HG02678 (cell line): ENCODE measurements around the gene MYPOP.
"Not testable (repeated sequence)": the region's sequence is repeated elsewhere in the genome, so short reads cannot be mapped to it uniquely, and the experiment has no call there.

Experiments used
- ATAC-seq: cut with Tn5 transposase; IDR thresholded peaks from one replicate; pipeline ENCODE4 v1.9.1; 2021; ENCODE audit warnings: mild to moderate bottlenecking, moderate library complexity; ENCODE audit not compliant: unreplicated experiment

MYPOP gene

DNA sequence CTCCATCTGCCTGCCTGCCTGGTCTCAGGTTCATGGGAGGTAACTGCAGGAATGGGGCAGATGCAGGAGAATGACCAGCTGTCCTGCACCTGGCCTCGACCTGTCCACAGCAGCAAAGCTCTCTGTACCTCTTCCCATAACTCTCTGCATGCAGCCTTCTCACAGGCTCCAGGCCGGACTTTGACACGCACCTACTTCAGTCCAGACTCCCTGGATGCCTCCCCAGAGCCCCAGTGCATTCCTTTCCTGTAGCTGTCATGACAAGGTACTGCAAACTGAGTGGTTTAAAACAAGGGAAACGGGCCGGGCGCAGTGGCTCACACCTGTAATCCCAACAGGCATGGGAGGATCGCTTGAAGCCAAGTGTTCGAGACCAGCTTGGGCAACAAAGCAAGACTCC is 8.9 kb upstream of the MYPOP start:
- no peak for ATAC-seq

DNA sequence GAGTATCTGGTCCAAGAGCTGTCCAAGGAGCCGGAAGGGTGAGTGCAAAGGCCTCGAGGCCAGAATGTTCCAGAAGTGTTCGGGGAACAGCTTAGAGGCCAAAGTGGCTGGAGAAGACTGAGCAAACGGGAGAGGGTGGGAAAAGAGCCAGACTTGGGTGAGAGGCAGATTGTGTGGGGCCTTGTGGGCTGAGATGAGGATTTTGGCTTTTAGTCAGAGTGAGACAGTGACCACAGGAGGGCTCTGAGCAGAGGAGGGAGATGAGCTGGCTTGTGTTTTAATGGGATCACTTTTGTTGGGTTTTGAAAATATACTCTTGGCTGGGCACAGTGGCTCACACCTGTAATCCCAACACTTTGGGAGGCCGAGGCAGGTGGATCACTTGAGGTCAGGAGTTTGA is 6.5 kb upstream of the MYPOP start:
- no peak for ATAC-seq

DNA sequence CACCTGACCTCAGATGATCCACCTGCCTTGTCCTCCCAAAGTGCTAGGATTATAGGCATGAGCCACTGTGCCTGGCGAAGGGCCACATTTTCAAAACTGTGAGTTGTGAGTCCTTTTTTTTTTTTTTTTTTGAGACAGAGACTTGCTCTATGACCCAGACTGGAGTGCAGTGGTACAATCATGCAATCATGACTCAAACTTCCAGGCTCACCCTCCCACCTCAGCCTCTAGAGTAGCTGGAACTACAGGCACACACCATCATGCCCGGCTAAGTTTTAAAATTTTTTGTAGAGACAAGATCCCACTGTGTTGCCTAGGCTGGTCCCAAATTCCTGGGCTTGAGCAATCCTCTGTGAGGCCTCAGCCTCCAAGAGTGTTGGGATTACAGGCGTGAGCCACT is 3.8 kb upstream of the MYPOP start:
- no peak for ATAC-seq

- ATAC-seq = no peak
These were observed 2.6 kb upstream of the MYPOP start for GRCh38 chr19:45905011-45905410.

DNA sequence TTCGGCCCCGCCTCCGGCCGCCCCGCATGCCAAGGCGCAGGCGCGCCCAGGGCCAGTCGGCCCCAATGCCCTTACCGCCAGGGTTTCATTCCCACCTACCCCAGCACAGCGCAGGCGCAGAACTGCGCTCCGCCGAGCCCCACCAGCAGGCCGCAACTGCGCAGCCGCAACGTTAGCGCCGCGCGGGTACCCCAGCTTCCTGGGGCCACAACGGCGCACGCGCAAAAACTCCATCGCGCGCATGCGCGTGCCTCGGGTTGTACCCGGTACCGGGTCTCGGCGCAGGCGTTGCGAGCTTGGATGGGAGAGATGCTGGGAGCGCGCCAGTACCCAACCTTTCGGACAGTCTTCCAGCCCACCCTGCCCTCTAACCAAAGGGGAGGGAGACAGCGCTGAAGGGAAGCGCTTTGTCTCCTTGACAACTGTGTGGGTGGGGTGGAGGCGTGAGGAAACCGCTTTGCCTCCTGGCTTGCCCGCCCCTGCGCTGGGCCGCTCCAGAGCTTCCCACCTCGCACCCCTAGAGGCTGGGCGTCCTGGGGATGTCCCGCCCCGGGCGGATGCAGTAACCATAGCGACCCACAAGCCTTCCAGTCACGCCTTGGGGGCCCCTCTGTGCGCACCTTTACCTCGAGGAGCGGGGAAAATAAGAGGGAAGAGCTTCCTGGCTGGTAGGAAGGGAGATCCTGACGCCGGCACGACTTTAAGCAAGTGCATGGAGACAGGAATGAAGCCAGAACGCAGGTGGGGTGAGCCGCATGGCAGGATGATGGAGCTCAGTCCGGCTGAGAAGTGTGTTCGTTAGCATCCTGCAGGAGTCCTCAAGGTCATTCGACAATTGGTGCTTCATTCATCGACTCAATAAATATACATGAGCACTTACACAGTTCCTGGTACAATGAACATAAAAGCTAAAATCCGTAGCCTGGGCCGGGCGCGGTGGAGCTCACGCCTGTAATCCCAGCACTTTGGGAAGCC is 525 bp upstream of the MYPOP start:
- peak; percentile 90 for ATAC-seq

DNA sequence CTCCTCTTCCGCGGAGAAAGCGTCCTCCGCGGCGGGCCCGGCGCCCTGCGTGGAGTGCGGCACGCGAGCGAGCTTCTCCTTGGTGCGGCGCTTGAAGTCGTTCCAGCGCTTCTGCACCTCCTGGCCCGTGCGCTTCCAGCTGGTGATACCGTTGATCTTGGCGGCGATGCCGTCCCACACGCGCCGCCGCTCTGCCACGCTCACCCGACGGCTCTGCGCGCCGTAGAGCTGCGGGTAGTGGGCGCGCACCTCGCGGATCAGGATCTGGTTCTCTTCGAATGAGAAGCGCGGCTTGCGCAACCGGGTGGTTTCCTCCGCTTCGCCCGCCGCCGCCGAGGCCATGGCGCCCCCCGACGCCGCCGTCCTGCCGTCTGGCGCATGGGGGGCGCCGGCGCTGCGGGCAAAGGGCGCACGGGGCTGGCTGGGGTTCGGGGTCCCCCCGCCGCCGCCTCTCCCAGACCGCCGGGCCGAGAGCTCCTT is 941 bp downstream of the MYPOP start:
- ATAC-seq = no peak

- no peak for ATAC-seq
These were observed 1.5 kb downstream of the MYPOP start for GRCh38 chr19:45900738-45901431.

GRCh38 chr19:45899919-45900589 is 2.4 kb downstream of the MYPOP start:
- no peak for ATAC-seq

DNA sequence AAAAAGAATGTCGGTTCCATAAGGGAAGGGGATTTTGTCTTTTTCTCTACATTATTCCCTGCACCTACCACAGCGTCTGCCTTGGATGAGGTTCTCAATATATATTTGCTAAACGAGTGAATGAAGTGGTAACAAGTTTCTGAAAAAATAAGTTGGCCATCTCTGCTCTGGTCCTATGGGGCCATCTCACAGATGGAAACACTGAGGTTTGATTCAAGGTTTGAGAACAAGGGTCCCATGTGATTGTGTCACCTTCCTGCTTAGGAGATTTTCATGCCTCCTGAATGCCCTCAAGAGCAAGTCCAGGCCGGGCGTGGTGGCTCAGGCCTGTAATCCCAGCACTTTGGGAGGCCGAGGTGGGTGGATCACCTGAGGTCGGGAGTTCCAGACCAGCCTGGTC is 3.2 kb downstream of the MYPOP start:
- no peak for ATAC-seq

DNA sequence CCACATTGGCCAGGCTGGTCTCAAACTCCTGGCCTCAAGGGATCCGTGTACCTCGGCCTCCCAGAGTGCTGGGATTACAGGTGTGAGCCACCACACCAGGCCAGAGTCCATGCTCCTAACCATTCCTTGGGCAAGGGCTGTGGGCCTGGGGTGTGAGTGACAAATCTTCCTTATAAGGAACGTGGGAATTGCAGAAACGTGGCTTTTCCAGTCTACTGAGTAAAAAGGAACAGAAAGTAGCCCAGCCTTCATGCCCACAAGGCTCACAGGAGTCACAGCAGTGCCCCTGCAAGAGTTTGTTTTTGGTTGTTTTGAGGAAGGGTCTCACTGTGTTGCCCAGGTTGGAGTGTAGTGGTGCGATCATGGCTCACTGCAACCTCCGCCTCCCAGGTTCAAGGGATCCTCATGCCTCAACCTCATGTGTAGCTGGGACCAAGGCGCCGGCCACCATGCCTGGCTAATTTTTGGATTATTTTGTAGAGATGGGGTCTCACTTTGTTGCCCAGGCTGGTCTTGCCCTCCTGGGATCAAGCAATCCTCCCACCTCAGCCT is 5.1 kb downstream of the MYPOP start:
- ATAC-seq = no peak

DNA sequence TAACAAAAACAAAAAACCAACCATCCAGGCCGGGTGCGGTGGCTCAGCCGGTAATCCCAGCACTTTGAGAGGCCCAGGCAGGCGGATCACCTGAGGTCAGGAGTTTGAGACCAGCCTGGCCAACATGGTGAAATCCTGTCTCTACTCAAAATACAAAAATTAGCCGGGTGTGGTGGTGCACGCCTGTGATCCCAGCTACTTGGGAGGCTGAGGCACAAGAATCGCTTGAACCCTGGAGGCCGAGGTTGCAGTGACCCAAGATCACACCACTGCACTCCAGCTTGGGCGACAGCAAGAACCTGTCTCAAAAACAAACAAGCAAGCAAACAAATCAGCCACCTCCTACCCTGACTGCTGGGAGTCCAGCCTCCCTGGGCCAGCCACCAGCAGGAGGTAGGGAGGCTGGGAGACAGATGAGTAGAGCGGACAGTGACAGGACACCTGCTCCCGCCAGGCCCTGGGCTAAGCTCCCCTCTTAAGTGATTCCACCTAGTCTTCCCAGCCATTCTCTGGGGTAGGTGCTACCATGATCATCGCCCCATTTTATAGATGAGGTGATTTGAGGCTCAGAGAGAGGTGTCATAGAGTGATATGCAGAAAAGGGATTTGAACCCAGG is 6.3 kb downstream of the MYPOP start:
- ATAC-seq = not testable (repeated sequence)

GRCh38 chr19:45895519-45895972 is 6.9 kb downstream of the MYPOP start:
- ATAC-seq = no peak

DNA sequence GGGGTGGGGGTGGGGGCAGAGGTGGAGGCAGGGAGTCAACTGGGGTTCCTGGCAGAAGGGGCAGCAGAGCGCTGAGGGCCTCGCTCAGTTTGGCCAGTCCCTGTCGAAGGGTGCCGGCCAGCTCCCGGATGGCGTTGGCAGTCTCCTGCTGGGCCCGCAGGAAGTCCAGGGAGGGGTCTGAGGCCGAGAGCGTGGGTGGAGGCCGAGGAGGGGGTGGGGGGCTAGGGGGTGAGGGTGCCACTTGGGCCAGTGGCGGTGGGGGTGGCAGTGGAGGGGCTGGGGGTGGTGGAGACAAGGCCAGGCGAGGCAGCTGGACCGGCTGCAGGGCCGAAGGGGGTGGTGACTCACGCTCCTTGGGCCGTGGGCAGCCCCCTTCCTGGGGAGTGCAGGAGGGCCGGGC is 11.5 kb downstream of the MYPOP start:
- ATAC-seq = no peak

GRCh38 chr19:45889210-45889885 is 13.1 kb downstream of the MYPOP start:
- no peak for ATAC-seq

GRCh38 chr19:45887200-45887710 is 15.2 kb downstream of the MYPOP start:
- ATAC-seq = no peak

- peak; percentile 59 for ATAC-seq
These were observed 15.8 kb downstream of the MYPOP start for GRCh38 chr19:45886427-45887199.

DNA sequence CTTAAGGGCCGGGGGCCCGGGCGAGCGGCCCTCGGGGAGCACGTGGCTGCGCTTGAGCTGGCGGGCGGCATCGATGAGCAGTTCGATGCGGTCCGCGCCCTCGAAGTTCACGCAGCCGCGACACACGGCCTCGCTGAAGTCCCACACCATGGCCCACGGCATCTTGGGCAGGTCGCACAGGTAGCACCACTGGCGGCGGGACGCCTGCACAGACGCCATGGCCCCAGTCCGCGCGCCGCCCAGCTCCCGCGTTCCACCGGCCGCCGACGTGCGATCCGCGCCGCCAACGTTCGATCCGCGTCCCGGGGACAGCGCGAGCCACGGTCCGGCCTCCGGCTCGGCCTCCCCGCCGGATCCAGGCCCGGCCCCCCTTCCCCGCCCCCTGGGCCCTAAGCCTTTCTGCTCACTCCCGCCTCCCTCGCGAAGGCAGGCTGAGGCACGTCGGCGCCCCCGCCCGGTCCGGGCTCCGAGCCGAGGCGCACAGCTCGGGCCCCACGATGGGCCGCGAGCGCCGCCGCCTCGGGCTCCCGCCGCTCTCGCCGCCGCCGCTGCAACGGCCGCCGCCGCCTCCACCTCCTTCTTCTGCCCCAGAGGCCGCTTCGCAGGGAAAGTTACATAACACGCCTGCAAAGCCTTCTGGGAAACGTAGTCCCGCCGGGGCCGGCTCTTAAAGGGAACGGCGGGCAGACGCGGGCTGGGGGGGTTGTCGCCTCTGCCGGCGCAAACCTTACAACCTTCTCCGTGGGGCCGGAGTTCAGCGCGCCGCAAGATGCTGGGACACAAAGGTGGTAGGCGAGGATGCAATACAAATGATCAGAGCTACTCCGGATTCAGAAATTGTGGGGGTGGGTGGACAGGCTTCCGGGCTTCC is 16.6 kb downstream of the MYPOP start, which contains the start of gene IRF2BP1:
Gene IRF2BP1 (minus strand): TSS at position 586 of the 871 bp plus-strand sequence. CDS start 367 bp downstream, at position 219.
- ATAC-seq = peak; percentile 49
